GM12878 (cell line): ENCODE results near the gene AKAP14. TPM values are rescaled to one million over a fixed set of nuclear protein-coding genes. Genes with fewer than 3 reads are reported as not detected.

Source experiments
- FOXK2 ChIP-seq: fragments of 450-650 bp; IDR thresholded peaks from 2 replicates; pipeline ENCODE4 v1.6.1; 2017; ENCODE audit warnings: mild to moderate bottlenecking, moderate library complexity
- FOXM1 ChIP-seq: IDR thresholded peaks from 2 replicates; pipeline ENCODE4 v1.6.1; 2012; ENCODE audit warnings: low read depth, mild to moderate bottlenecking, inconsistent platforms, low read length, moderate library complexity
- HSF1 ChIP-seq: fragments of 150-350 bp; IDR thresholded peaks from 2 replicates; pipeline ENCODE4 v1.6.1; 2014; ENCODE audit warnings: mild to moderate bottlenecking, low read depth, low read length
- IKZF2 ChIP-seq, 2 experiments: fragments of 450-650 bp; IDR thresholded peaks; 2 replicates each; pipeline ENCODE4 v1.6.1; 2017; ENCODE audit warnings: mild to moderate bottlenecking in 2 of 2, moderate library complexity in 2 of 2
- MEF2B ChIP-seq: fragments of 450-650 bp; IDR thresholded peaks from 2 replicates; pipeline ENCODE4 v1.6.1; 2018; ENCODE audit warnings: mild to moderate bottlenecking, moderate library complexity; ENCODE audit not compliant: partially characterized antibody, poor library complexity, severe bottlenecking
- RFX5 ChIP-seq: IDR thresholded peaks from 2 replicates; pipeline ENCODE4 v1.6.1; 2011; ENCODE audit warnings: low read depth, low read length, improper control_type of control experiment
- RUNX3 ChIP-seq: IDR thresholded peaks from 2 replicates; pipeline ENCODE4 v1.6.1; 2012; ENCODE audit warnings: low read length, inconsistent platforms
- SIX5 ChIP-seq: IDR thresholded peaks from 2 replicates; pipeline ENCODE4 v1.6.1; 2011; ENCODE audit warnings: mild to moderate bottlenecking, low read depth, low read length, moderate library complexity; ENCODE audit not compliant: severe bottlenecking
- ZZZ3 ChIP-seq: IDR thresholded peaks from 2 replicates; pipeline ENCODE4 v1.6.1; 2011; ENCODE audit warnings: low read depth; ENCODE audit not compliant: control insufficient read depth, insufficient read length
- polyA plus RNA-seq, 11 experiments: library from polyadenylated mRNA; depleted of rRNA in 4 of 11; unstranded in 6 of 11; stranded (reverse) in 5 of 11; fragments of >200 nt; fragmentation: Nextera tagmentation in 4 of 11; fragmentation: Illumina TruSeq in 1 of 11; extraction: Ambion mirVana in 4 of 11; extraction: Trizol in 1 of 11; gene quantifications; 1 replicate in 1 of 11; 2 replicates in 10 of 11; pipeline versions ENCODE4 v1.2.1 to v1.2.3, GENCODE V29; 2011 to 2016; ENCODE audit warnings: inconsistent platforms in 2 of 11, missing spikeins in 2 of 11, low read depth in 1 of 11
- total RNA-seq, 4 experiments: library from RNA; depleted of rRNA in 3 of 4; stranded (reverse); fragments of >200 nt in 3 of 4; fragmentation: Illumina TruSeq in 1 of 4; extraction: Trizol in 1 of 4; gene quantifications; 2 replicates each; pipeline versions ENCODE4 v1.2.1 to v1.2.3, GENCODE V29; 2013 to 2021
- TF ChIP-seq, protein P1 (sequence below): fragments of 450-650 bp; IDR thresholded peaks from 2 replicates; pipeline ENCODE4 v1.6.1; 2017; ENCODE audit warnings: mild to moderate bottlenecking, low read depth, inconsistent platforms; ENCODE audit not compliant: poor library complexity, severe bottlenecking
- TF ChIP-seq, protein P2 (sequence below): IDR thresholded peaks from 2 replicates; pipeline ENCODE4 v1.6.1; 2012; ENCODE audit warnings: low read length, inconsistent platforms
- TF ChIP-seq, protein P3 (sequence below): fragments of 450-650 bp; conservative IDR thresholded peaks from 2 replicates; pipeline ENCODE4 v1.6.1; 2017; ENCODE audit warnings: mild to moderate bottlenecking, moderate library complexity
- TF ChIP-seq, protein P4 (sequence below): IDR thresholded peaks from 2 replicates; pipeline ENCODE4 v1.6.1; 2011; ENCODE audit warnings: borderline replicate concordance, low read depth, mild to moderate bottlenecking, moderate library complexity, low read length; ENCODE audit not compliant: insufficient read depth, poor library complexity, severe bottlenecking
- TF ChIP-seq, protein P5 (sequence below): IDR thresholded peaks from 2 replicates; pipeline ENCODE4 v1.6.1; 2011; ENCODE audit warnings: low read depth, low read length, improper control_type of control experiment, borderline replicate concordance
- TF ChIP-seq, protein P6 (sequence below): fragments of 450-650 bp; IDR thresholded peaks from 2 replicates; pipeline ENCODE4 v1.6.1; 2018; ENCODE audit warnings: mild to moderate bottlenecking, low read depth, moderate library complexity; ENCODE audit not compliant: partially characterized antibody

The AKAP14 gene
- total and polyA plus RNA-seq, 10 of the 15 experiments (the other 5 are each of a cell fraction or from before 2014, with no cell fraction given) = not detected

GRCh38 chrX:119943185-119943988, 47.7 kb downstream of the AKAP14 start, which contains the start of gene NKAP (continued):
- TF ChIP-seq IKZF2 (IDR thresholded peaks at IDR 0.05) = 0 out of 4 replicates have a peak, but pooled peaks of 1 of the 2 experiments have one; percentile 15
- TF ChIP-seq, protein P1, sequence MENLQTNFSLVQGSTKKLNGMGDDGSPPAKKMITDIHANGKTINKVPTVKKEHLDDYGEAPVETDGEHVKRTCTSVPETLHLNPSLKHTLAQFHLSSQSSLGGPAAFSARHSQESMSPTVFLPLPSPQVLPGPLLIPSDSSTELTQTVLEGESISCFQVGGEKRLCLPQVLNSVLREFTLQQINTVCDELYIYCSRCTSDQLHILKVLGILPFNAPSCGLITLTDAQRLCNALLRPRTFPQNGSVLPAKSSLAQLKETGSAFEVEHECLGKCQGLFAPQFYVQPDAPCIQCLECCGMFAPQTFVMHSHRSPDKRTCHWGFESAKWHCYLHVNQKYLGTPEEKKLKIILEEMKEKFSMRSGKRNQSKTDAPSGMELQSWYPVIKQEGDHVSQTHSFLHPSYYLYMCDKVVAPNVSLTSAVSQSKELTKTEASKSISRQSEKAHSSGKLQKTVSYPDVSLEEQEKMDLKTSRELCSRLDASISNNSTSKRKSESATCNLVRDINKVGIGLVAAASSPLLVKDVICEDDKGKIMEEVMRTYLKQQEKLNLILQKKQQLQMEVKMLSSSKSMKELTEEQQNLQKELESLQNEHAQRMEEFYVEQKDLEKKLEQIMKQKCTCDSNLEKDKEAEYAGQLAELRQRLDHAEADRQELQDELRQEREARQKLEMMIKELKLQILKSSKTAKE = no peak
- TF ChIP-seq, protein P2, sequence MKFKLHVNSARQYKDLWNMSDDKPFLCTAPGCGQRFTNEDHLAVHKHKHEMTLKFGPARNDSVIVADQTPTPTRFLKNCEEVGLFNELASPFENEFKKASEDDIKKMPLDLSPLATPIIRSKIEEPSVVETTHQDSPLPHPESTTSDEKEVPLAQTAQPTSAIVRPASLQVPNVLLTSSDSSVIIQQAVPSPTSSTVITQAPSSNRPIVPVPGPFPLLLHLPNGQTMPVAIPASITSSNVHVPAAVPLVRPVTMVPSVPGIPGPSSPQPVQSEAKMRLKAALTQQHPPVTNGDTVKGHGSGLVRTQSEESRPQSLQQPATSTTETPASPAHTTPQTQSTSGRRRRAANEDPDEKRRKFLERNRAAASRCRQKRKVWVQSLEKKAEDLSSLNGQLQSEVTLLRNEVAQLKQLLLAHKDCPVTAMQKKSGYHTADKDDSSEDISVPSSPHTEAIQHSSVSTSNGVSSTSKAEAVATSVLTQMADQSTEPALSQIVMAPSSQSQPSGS = 0 out of 2 replicates have a peak, but pooled peaks have one; percentile 34
- TF ChIP-seq, protein P3, sequence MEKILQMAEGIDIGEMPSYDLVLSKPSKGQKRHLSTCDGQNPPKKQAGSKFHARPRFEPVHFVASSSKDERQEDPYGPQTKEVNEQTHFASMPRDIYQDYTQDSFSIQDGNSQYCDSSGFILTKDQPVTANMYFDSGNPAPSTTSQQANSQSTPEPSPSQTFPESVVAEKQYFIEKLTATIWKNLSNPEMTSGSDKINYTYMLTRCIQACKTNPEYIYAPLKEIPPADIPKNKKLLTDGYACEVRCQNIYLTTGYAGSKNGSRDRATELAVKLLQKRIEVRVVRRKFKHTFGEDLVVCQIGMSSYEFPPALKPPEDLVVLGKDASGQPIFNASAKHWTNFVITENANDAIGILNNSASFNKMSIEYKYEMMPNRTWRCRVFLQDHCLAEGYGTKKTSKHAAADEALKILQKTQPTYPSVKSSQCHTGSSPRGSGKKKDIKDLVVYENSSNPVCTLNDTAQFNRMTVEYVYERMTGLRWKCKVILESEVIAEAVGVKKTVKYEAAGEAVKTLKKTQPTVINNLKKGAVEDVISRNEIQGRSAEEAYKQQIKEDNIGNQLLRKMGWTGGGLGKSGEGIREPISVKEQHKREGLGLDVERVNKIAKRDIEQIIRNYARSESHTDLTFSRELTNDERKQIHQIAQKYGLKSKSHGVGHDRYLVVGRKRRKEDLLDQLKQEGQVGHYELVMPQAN = peak; percentile 45; the same call in 1 of the 2 replicates
- TF ChIP-seq, protein P4, sequence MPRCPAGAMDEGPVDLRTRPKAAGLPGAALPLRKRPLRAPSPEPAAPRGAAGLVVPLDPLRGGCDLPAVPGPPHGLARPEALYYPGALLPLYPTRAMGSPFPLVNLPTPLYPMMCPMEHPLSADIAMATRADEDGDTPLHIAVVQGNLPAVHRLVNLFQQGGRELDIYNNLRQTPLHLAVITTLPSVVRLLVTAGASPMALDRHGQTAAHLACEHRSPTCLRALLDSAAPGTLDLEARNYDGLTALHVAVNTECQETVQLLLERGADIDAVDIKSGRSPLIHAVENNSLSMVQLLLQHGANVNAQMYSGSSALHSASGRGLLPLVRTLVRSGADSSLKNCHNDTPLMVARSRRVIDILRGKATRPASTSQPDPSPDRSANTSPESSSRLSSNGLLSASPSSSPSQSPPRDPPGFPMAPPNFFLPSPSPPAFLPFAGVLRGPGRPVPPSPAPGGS = no peak
- TF ChIP-seq SIX5 = peak; percentile 59
- peak; percentile 57 for TF ChIP-seq RUNX3
- TF ChIP-seq HSF1 = no peak
- TF ChIP-seq RFX5 = no peak
- no peak for TF ChIP-seq MEF2B
- peak; percentile 95 for TF ChIP-seq FOXK2
- TF ChIP-seq, protein P5, sequence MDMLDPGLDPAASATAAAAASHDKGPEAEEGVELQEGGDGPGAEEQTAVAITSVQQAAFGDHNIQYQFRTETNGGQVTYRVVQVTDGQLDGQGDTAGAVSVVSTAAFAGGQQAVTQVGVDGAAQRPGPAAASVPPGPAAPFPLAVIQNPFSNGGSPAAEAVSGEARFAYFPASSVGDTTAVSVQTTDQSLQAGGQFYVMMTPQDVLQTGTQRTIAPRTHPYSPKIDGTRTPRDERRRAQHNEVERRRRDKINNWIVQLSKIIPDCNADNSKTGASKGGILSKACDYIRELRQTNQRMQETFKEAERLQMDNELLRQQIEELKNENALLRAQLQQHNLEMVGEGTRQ = no peak
- TF ChIP-seq, protein P6, sequence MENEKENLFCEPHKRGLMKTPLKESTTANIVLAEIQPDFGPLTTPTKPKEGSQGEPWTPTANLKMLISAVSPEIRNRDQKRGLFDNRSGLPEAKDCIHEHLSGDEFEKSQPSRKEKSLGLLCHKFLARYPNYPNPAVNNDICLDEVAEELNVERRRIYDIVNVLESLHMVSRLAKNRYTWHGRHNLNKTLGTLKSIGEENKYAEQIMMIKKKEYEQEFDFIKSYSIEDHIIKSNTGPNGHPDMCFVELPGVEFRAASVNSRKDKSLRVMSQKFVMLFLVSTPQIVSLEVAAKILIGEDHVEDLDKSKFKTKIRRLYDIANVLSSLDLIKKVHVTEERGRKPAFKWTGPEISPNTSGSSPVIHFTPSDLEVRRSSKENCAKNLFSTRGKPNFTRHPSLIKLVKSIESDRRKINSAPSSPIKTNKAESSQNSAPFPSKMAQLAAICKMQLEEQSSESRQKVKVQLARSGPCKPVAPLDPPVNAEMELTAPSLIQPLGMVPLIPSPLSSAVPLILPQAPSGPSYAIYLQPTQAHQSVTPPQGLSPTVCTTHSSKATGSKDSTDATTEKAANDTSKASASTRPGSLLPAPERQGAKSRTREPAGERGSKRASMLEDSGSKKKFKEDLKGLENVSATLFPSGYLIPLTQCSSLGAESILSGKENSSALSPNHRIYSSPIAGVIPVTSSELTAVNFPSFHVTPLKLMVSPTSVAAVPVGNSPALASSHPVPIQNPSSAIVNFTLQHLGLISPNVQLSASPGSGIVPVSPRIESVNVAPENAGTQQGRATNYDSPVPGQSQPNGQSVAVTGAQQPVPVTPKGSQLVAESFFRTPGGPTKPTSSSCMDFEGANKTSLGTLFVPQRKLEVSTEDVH = peak; percentile 73
- no peak for TF ChIP-seq FOXM1
- TF ChIP-seq ZZZ3 = no peak
